WTC11 (cell line): ENCODE results near the gene GRM1. TPM values are rescaled to one million over a fixed set of nuclear protein-coding genes. Genes with fewer than 3 reads are reported as not detected.

Experiments used
- ATAC-seq: fragments of 200-7000 bp; cut with Tn5 transposase; 2 replicates; pipeline ENCODE4 v1.10.0; 2021; ENCODE audit warnings: mild to moderate bottlenecking, moderate library complexity
- CTCF ChIA-PET: fragments of 300-600 bp; sonication (Branson Sonifier 250); formaldehyde crosslinking; loops from one replicate; lab custom pipeline; 2021; ENCODE audit warnings: antibody characterized with exemption; lab: Charles Lee
- POLR2A ChIA-PET: fragments of 350-600 bp; sonication (Branson Sonifier 250); formaldehyde crosslinking; loops from one replicate; lab custom pipeline; 2021; ENCODE audit warnings: antibody characterized with exemption; lab: Charles Lee
- DNase-seq: peaks from one replicate; pipeline ENCODE4 v3.0.0; 2021; ENCODE audit warnings: low spot score
- H3K27ac Mint-ChIP-seq: 2 replicates; pipeline ENCODE4 v1.8.0; 2021; ENCODE audit warnings: mixed read lengths
- H3K27me3 Mint-ChIP-seq: 2 replicates; pipeline ENCODE4 v1.8.0; 2021; ENCODE audit warnings: low read depth, mild to moderate bottlenecking, moderate library complexity, mixed read lengths
- H3K36me3 Mint-ChIP-seq: 2 replicates; pipeline ENCODE4 v1.8.0; 2021; ENCODE audit warnings: mixed read lengths
- H3K4me1 Mint-ChIP-seq: 2 replicates; pipeline ENCODE4 v1.8.0; 2022; ENCODE audit warnings: mixed read lengths
- H3K4me3 Mint-ChIP-seq: 2 replicates; pipeline ENCODE4 v1.8.0; 2021; ENCODE audit warnings: mild to moderate bottlenecking, moderate library complexity, mixed read lengths
- H3K9me3 Mint-ChIP-seq: 2 replicates; pipeline ENCODE4 v1.8.0; 2021; ENCODE audit warnings: mixed read lengths
- AFF4 ChIP-seq: sonication (generic); formaldehyde crosslinking; IDR thresholded peaks from 2 replicates; pipeline ENCODE4 v1.8.1; 2023; ENCODE audit warnings: mild to moderate bottlenecking, missing genetic modification reagents, borderline replicate concordance
- ATF2 ChIP-seq: sonication (generic); formaldehyde crosslinking; IDR thresholded peaks from 2 replicates; pipeline ENCODE4 v1.8.1; 2022; ENCODE audit warnings: low read depth, missing genetic modification reagents, borderline replicate concordance
- ATF3 ChIP-seq: sonication (generic); formaldehyde crosslinking; conservative IDR thresholded peaks from 2 replicates; pipeline ENCODE4 v1.8.1; 2022; ENCODE audit warnings: mild to moderate bottlenecking, missing genetic modification reagents
- CREB1 ChIP-seq: sonication (generic); formaldehyde crosslinking; IDR thresholded peaks from 2 replicates; pipeline ENCODE4 v1.8.0; 2023; ENCODE audit warnings: mild to moderate bottlenecking, missing genetic modification reagents
- E2F1 ChIP-seq: sonication (generic); formaldehyde crosslinking; IDR thresholded peaks from 2 replicates; pipeline ENCODE4 v1.8.0; 2022; ENCODE audit warnings: mild to moderate bottlenecking, missing genetic modification reagents
- ESRRA ChIP-seq: sonication (generic); formaldehyde crosslinking; IDR thresholded peaks from 2 replicates; pipeline ENCODE4 v1.8.1; 2022; ENCODE audit warnings: mild to moderate bottlenecking, missing genetic modification reagents, borderline replicate concordance
- FOXJ3 ChIP-seq: sonication (generic); formaldehyde crosslinking; IDR thresholded peaks from 2 replicates; pipeline ENCODE4 v1.9.0; 2021; ENCODE audit warnings: missing genetic modification reagents, mild to moderate bottlenecking, borderline replicate concordance
- HMGA2 ChIP-seq: fragments of 250-450 bp; sonication (Bioruptor Pico); IDR thresholded peaks from 2 replicates; pipeline ENCODE4 v1.4.0; 2021; ENCODE audit warnings: mild to moderate bottlenecking, moderate library complexity
- JUN ChIP-seq: sonication (generic); formaldehyde crosslinking; IDR thresholded peaks from 2 replicates; pipeline ENCODE4 v1.8.0; 2023; ENCODE audit warnings: mild to moderate bottlenecking, missing genetic modification reagents
- MLX ChIP-seq: sonication (generic); formaldehyde crosslinking; IDR thresholded peaks from 2 replicates; pipeline ENCODE4 v1.8.1; 2023; ENCODE audit warnings: mild to moderate bottlenecking, missing genetic modification reagents, moderate library complexity
- MXD4 ChIP-seq: fragments of 250-450 bp; sonication (Bioruptor Pico); IDR thresholded peaks from 2 replicates; pipeline ENCODE4 v1.8.0; 2021; ENCODE audit warnings: mild to moderate bottlenecking, moderate library complexity, borderline replicate concordance
- NFE2L1 ChIP-seq: sonication (generic); formaldehyde crosslinking; IDR thresholded peaks from 2 replicates; pipeline ENCODE4 v1.8.1; 2023; ENCODE audit warnings: missing genetic modification reagents
- NR1H2 ChIP-seq: sonication (generic); formaldehyde crosslinking; IDR thresholded peaks from 2 replicates; pipeline ENCODE4 v1.9.0; 2021; ENCODE audit warnings: mild to moderate bottlenecking, moderate library complexity, missing genetic modification reagents
- NR2C2 ChIP-seq: sonication (generic); formaldehyde crosslinking; IDR thresholded peaks from 2 replicates; pipeline ENCODE4 v1.8.0; 2022; ENCODE audit warnings: mild to moderate bottlenecking, missing genetic modification reagents
- NR3C1 ChIP-seq: sonication (generic); formaldehyde crosslinking; conservative IDR thresholded peaks from 2 replicates; pipeline ENCODE4 v1.8.1; 2023; ENCODE audit warnings: low read depth, mild to moderate bottlenecking, missing genetic modification reagents
- OVOL2 ChIP-seq: fragments of 250-450 bp; sonication (Bioruptor Pico); IDR thresholded peaks from 2 replicates; pipeline ENCODE4 v1.9.0; 2021; ENCODE audit warnings: mild to moderate bottlenecking, borderline replicate concordance
- PRDM15 ChIP-seq: sonication (generic); formaldehyde crosslinking; IDR thresholded peaks from 2 replicates; pipeline ENCODE4 v1.8.0; 2022; ENCODE audit warnings: missing genetic modification reagents
- PRRX2 ChIP-seq: fragments of 250-450 bp; sonication (Bioruptor Pico); IDR thresholded peaks from 2 replicates; pipeline ENCODE4 v1.8.0; 2021; ENCODE audit warnings: mild to moderate bottlenecking
- SOX15 ChIP-seq: fragments of 250-450 bp; sonication (Bioruptor Pico); IDR thresholded peaks from 2 replicates; pipeline ENCODE4 v1.9.0; 2021; ENCODE audit warnings: mild to moderate bottlenecking
- TEAD4 ChIP-seq: sonication (generic); formaldehyde crosslinking; IDR thresholded peaks from 2 replicates; pipeline ENCODE4 v1.8.0; 2022; ENCODE audit warnings: mild to moderate bottlenecking, missing genetic modification reagents
- ZBTB43 ChIP-seq: sonication (generic); formaldehyde crosslinking; IDR thresholded peaks from 2 replicates; pipeline ENCODE4 v1.8.1; 2023; ENCODE audit warnings: mild to moderate bottlenecking, missing genetic modification reagents
- ZNF263 ChIP-seq: sonication (generic); formaldehyde crosslinking; IDR thresholded peaks from 2 replicates; pipeline ENCODE4 v1.8.1; 2022; ENCODE audit warnings: low read depth, mild to moderate bottlenecking, moderate library complexity, missing genetic modification reagents
- total RNA-seq: library from RNA; stranded (reverse); gene quantifications from 3 replicates; pipeline ENCODE4 v1.2.3, GENCODE V29; 2021

Gene GRM1
- total RNA-seq, 1 experiment from 2014 or later, result 0.46 TPM

- no peak overlapping the region; the same call in 1 of the 2 replicates for H3K27ac Mint-ChIP-seq
- TF ChIP-seq NR3C1 (CRISPR knock-in tag) (no peak), HMGA2 (CRISPR knock-in tag) (no peak), MLX (no peak), JUN (no peak), ESRRA (no peak), NR2C2 (CRISPR knock-in tag) (no peak), NFE2L1 (CRISPR knock-in tag) (no peak), ZBTB43 (CRISPR knock-in tag) (no peak), E2F1 (CRISPR knock-in tag) (no peak), PRRX2 (CRISPR knock-in tag) (no peak), MXD4 (CRISPR knock-in tag) (no peak), OVOL2 (CRISPR knock-in tag) (no peak)
These were observed 181.1 kb downstream of the GRM1 start for GRCh38 chr6:146209942-146210341.

GRCh38 chr6:146210406-146211083, 181.7 kb downstream of the GRM1 start:
- TF ChIP-seq ATF3 (CRISPR knock-in tag) (no peak), CREB1 (CRISPR knock-in tag) (no peak), SOX15 (CRISPR knock-in tag) (no peak), NR1H2 (no peak), AFF4 (CRISPR knock-in tag) (no peak), PRDM15 (no peak), TEAD4 (CRISPR knock-in tag) (no peak), HMGA2 (CRISPR knock-in tag) (no peak), FOXJ3 (CRISPR knock-in tag) (no peak), ATF2 (CRISPR knock-in tag) (no peak), ZNF263 (CRISPR knock-in tag) (no peak), OVOL2 (CRISPR knock-in tag) (no peak), JUN (no peak)
- no peaks in the 10 kb centered on the region for H3K9me3 Mint-ChIP-seq
- H3K4me3 Mint-ChIP-seq, result no peak overlapping the region
- ChIA-PET CTCF (no interaction called here), POLR2A (no interaction called here)
- no peaks in the 10 kb centered on the region; the same call in 1 of the 2 replicates for H3K27me3 Mint-ChIP-seq
- ATAC-seq, result peak; percentile 77
- DNase-seq, result no peak
- H3K27ac Mint-ChIP-seq, result no peak overlapping the region; the same call in 1 of the 2 replicates
- H3K36me3 Mint-ChIP-seq, result no peaks in the 10 kb centered on the region
- peaks cover 11% of the 10 kb centered on the region for H3K4me1 Mint-ChIP-seq

More at GRCh38 chr6:146209942-146210341, 181.1 kb downstream of the GRM1 start:
- Mint-ChIP-seq H3K36me3 (no peaks in the 10 kb centered on the region), H3K4me3 (no peak overlapping the region), H3K9me3 (no peaks in the 10 kb centered on the region), H3K27me3 (no peaks in the 10 kb centered on the region; the same call in 1 of the 2 replicates), H3K4me1 (peaks cover 11% of the 10 kb centered on the region)
- DNase-seq, result no peak
- CTCF ChIA-PET, result no interaction called here
- POLR2A ChIA-PET, result no interaction called here
- no peak for ATAC-seq
